GM19328 (cell line): ENCODE data around the gene MTHFS.

Source experiments
- ATAC-seq: cut with Tn5 transposase; IDR thresholded peaks from one replicate; pipeline ENCODE4 v1.9.1; 2021; ENCODE audit warnings: mild to moderate bottlenecking, moderate library complexity; ENCODE audit not compliant: unreplicated experiment

Gene MTHFS

GRCh38 chr15:79824136-79824701 lies 72.6 kb downstream of the MTHFS start:
- no peak for ATAC-seq

GRCh38 chr15:79820820-79821219 lies 76.0 kb downstream of the MTHFS start:
- ATAC-seq = no peak

- ATAC-seq = no peak
Observed at GRCh38 chr15:79820176-79820575, 76.6 kb downstream of the MTHFS start.

GRCh38 chr15:79816571-79816970 lies 80.2 kb downstream of the MTHFS start:
- ATAC-seq = no peak

GRCh38 chr15:79815468-79815867 lies 81.3 kb downstream of the MTHFS start:
- no peak for ATAC-seq

GRCh38 chr15:79812541-79812940 lies 84.3 kb downstream of the MTHFS start:
- ATAC-seq = no peak

- no peak for ATAC-seq
Observed at GRCh38 chr15:79811406-79812405, 85.1 kb downstream of the MTHFS start.

- ATAC-seq = no peak
Observed at GRCh38 chr15:79804838-79805237, 92.0 kb downstream of the MTHFS start.

- ATAC-seq = no peak
Observed at GRCh38 chr15:79798311-79798710, 98.5 kb downstream of the MTHFS start.
